ENCODE data around the gene AHNAK2. TPM values are rescaled to one million over a fixed set of nuclear protein-coding genes. Genes with fewer than 3 reads are reported as not detected.

The AHNAK2 gene
- total RNA-seq, 1 donor from 2014 or later: 26.9 TPM

DNA sequence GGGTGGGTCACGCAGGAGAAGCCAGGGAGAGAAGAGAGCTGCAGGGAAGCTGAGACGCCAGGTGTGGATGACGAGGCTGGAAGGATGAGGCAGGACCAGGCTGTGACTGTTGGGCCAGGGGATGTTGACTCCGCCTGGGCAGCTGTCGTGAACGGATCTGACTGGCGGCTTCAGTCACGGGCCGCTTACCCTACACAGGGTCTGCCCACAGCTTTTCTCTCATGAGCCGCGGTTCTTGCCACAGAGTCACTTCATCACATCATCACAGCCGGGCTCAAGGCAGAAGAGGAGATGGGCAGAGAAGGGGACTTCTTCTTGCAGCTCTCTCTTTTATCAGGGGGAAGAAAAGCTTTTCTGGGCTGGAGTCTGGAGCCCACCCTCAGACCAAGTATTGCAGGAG is 15.1 kb upstream of the AHNAK2 start:
- Mint-ChIP-seq H3K4me1 (ENCODE audit: unreplicated experiment) (peaks cover 27% of the 10 kb centered on the region), H3K4me3 (ENCODE audit: unreplicated experiment) (peak overlapping the region; percentile 70), H3K27me3 (ENCODE audit: unreplicated experiment) (peaks cover 19% of the 10 kb centered on the region), H3K27ac (ENCODE audit: unreplicated experiment) (peak overlapping the region; percentile 57), H3K9me3 (ENCODE audit: unreplicated experiment) (no peaks in the 10 kb centered on the region), H3K36me3 (ENCODE audit: low read depth, unreplicated experiment) (peaks cover 37% of the 10 kb centered on the region)
- TF ChIP-seq, protein P1, sequence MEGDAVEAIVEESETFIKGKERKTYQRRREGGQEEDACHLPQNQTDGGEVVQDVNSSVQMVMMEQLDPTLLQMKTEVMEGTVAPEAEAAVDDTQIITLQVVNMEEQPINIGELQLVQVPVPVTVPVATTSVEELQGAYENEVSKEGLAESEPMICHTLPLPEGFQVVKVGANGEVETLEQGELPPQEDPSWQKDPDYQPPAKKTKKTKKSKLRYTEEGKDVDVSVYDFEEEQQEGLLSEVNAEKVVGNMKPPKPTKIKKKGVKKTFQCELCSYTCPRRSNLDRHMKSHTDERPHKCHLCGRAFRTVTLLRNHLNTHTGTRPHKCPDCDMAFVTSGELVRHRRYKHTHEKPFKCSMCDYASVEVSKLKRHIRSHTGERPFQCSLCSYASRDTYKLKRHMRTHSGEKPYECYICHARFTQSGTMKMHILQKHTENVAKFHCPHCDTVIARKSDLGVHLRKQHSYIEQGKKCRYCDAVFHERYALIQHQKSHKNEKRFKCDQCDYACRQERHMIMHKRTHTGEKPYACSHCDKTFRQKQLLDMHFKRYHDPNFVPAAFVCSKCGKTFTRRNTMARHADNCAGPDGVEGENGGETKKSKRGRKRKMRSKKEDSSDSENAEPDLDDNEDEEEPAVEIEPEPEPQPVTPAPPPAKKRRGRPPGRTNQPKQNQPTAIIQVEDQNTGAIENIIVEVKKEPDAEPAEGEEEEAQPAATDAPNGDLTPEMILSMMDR (IDR thresholded peaks at IDR 0.05; ENCODE audit: unreplicated experiment): no peak
- no peak for DNase-seq (ENCODE audit: low spot score)

DNA sequence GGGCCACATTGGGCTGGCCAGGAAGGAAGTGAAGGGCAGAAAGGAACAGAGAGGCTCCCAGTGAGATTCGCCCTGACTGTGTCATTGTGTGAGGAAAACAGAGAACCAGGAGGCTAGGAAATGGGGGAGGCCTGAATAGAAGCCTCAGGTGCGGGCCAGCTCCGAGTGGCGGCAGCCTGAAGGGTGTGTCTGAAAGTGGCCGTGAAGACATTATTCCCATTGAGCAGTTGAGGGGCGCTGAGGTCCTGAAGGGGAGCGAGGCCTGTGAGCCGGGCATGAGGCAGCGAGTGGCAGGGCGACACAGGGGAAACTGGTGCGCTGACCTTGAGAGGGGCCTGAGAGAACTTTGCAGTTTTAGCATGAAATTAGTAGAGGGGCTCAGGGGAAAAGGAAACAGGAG is 14.3 kb upstream of the AHNAK2 start:
- H3K4me1 Mint-ChIP-seq (ENCODE audit: unreplicated experiment): peaks cover 33% of the 10 kb centered on the region
- no peaks in the 10 kb centered on the region for H3K9me3 Mint-ChIP-seq (ENCODE audit: unreplicated experiment)
- TF ChIP-seq, protein P1 (IDR thresholded peaks at IDR 0.05; ENCODE audit: unreplicated experiment): no peak
- no peak for DNase-seq (ENCODE audit: low spot score)
- H3K27me3 Mint-ChIP-seq (ENCODE audit: unreplicated experiment): peaks cover 22% of the 10 kb centered on the region
- H3K27ac Mint-ChIP-seq (ENCODE audit: unreplicated experiment): peak overlapping the region; percentile 88
- H3K4me3 Mint-ChIP-seq (ENCODE audit: unreplicated experiment): peak overlapping the region; percentile 88
- peaks cover 36% of the 10 kb centered on the region for H3K36me3 Mint-ChIP-seq (ENCODE audit: low read depth, unreplicated experiment)

DNA sequence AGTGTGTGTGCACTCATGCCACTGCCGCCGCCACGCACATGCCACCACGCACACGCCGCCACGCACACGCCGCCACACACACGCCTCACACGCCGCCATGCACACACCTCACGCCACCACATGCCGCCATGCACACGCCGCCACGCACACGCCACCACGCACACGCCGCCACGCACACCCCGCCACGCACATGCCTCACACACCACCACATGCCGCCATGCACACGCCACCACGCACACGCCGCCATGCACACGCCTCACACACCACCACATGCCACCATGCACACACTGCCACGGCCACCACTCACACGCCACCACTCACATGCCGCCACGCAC is 13.7 kb upstream of the AHNAK2 start:
- no peak for DNase-seq (ENCODE audit: low spot score)
- Mint-ChIP-seq H3K27me3 (ENCODE audit: unreplicated experiment) (peaks cover 28% of the 10 kb centered on the region), H3K36me3 (ENCODE audit: low read depth, unreplicated experiment) (peaks cover 34% of the 10 kb centered on the region), H3K4me1 (ENCODE audit: unreplicated experiment) (peaks cover 34% of the 10 kb centered on the region), H3K4me3 (ENCODE audit: unreplicated experiment) (peak overlapping the region; percentile 88), H3K9me3 (ENCODE audit: unreplicated experiment) (peaks cover 4% of the 10 kb centered on the region), H3K27ac (ENCODE audit: unreplicated experiment) (peak overlapping the region; percentile 88)
- TF ChIP-seq, protein P1 (IDR thresholded peaks at IDR 0.05; ENCODE audit: unreplicated experiment): no peak

DNA sequence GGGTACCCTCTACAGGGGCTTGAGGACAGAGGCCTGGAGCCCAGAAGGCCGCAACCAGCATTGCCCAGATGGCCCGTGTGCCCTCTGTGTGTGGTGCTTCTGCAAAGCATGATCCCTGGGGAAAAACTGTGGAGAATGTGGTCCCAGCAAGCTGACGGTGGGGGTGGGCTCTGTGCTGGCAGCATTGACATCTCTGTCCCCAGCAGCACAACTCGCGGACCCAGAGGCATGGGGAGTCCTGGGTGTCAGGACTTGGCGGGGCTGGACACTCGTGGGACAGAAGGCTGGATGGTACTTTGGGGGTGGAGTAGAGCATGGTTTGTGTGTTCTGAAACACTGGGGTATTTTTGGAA is 11.8 kb upstream of the AHNAK2 start:
- Mint-ChIP-seq H3K9me3 (ENCODE audit: unreplicated experiment) (peaks cover 4% of the 10 kb centered on the region), H3K4me1 (ENCODE audit: unreplicated experiment) (peaks cover 39% of the 10 kb centered on the region), H3K4me3 (ENCODE audit: unreplicated experiment) (no peak overlapping the region), H3K27me3 (ENCODE audit: unreplicated experiment) (peaks cover 31% of the 10 kb centered on the region), H3K36me3 (ENCODE audit: low read depth, unreplicated experiment) (peaks cover 34% of the 10 kb centered on the region), H3K27ac (ENCODE audit: unreplicated experiment) (no peak overlapping the region)
- TF ChIP-seq, protein P1 (IDR thresholded peaks at IDR 0.05; ENCODE audit: unreplicated experiment): no peak
- no peak for DNase-seq (ENCODE audit: low spot score)

DNA sequence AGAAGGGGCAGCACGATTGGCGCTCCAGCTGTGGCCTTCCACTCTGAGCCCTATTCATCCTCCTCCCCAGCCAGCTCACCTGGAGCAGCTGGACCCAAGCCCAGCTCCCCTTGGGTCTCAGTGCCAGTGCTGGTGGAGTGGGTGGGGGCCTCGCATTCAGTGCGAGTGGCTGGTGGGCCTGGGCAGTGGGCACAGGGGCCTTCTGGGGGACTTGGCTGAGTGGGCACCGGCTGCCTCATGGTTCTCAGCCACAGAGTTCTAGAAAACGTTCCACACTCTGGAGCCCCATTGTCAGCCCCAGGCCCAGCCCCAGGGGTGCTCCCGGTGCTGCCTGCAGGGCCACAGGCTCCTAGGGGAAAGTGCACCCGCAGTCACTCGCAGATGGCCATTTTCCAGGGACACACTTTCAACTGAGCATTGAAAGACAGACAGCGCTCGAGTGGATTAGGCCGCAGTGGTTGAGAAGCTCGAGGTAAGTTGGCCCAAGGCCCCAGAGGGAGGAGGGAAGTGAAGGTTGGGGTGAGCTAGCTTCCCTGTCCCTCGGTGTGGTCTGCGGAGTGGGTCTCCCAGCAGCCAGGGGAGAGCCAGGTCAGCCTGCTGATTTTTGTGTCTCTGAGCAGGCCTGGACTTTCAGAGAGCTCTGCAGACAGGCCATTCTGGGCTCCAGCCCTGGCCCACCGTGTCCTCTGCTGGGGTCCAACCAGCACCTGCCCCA is 11.2 kb upstream of the AHNAK2 start:
- TF ChIP-seq, protein P1 (IDR thresholded peaks at IDR 0.05; ENCODE audit: unreplicated experiment): no peak
- peaks cover 31% of the 10 kb centered on the region for H3K27me3 Mint-ChIP-seq (ENCODE audit: unreplicated experiment)
- H3K9me3 Mint-ChIP-seq (ENCODE audit: unreplicated experiment): peaks cover 4% of the 10 kb centered on the region
- H3K36me3 Mint-ChIP-seq (ENCODE audit: low read depth, unreplicated experiment): peaks cover 34% of the 10 kb centered on the region
- H3K27ac Mint-ChIP-seq (ENCODE audit: unreplicated experiment): no peak overlapping the region
- no peak overlapping the region for H3K4me3 Mint-ChIP-seq (ENCODE audit: unreplicated experiment)
- H3K4me1 Mint-ChIP-seq (ENCODE audit: unreplicated experiment): peaks cover 40% of the 10 kb centered on the region
- no peak for DNase-seq (ENCODE audit: low spot score)

Measured in endothelial cell (in vitro differentiated cells).